ENCODE measurements around the gene CCDC183.

DNA sequence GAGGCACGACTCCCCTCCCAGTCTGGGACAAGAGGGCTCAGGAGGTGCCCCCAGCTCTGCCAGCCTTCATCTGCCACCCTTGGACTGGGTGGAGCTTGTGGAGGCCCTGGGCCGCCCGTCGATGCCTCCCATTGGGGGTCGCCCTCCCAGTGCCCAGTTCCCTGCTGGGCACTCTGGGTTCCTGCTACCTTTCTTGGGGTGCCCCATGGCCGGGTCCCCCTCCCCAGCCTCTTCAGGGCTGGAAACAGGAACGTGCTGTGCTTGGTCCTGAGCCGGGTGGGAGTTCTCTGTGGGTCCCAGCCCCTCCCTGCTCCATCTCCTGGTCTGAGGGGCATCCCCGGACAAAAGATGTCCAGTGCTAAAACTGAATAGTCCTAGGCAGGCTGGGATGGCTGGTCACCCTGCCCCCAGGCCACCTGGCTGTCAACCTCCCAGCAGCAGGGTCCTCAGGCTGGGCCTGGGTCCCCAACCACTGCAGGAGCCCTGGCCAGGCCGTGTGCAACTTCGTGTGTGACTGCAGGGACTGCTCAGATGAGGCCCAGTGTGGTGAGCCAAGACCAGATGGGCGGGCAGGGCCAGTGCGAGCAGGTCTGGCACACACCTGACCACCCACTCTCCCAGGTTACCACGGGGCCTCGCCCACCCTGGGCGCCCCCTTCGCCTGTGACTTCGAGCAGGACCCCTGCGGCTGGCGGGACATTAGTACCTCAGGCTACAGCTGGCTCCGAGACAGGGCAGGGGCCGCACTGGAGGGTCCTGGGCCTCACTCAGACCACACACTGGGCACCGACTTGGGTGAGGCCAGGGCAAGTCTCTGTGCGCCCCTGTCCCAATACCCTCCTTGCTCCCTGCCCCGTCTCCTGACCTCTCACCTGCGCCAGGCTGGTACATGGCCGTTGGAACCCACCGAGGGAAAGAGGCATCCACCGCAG, 56.8 kb downstream of the CCDC183 start:
- TF ChIP-seq, protein P1, sequence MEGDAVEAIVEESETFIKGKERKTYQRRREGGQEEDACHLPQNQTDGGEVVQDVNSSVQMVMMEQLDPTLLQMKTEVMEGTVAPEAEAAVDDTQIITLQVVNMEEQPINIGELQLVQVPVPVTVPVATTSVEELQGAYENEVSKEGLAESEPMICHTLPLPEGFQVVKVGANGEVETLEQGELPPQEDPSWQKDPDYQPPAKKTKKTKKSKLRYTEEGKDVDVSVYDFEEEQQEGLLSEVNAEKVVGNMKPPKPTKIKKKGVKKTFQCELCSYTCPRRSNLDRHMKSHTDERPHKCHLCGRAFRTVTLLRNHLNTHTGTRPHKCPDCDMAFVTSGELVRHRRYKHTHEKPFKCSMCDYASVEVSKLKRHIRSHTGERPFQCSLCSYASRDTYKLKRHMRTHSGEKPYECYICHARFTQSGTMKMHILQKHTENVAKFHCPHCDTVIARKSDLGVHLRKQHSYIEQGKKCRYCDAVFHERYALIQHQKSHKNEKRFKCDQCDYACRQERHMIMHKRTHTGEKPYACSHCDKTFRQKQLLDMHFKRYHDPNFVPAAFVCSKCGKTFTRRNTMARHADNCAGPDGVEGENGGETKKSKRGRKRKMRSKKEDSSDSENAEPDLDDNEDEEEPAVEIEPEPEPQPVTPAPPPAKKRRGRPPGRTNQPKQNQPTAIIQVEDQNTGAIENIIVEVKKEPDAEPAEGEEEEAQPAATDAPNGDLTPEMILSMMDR (IDR thresholded peaks at IDR 0.05; ENCODE audit: poor library complexity, severe bottlenecking) = no peak
- TF ChIP-seq EZH2 (IDR thresholded peaks at IDR 0.05; ENCODE audit: borderline replicate concordance, insufficient read depth, low read length, poor library complexity, severe bottlenecking) = no peak
- no peak for TF ChIP-seq RAD21 (conservative IDR thresholded peaks at IDR 0.05)
- no peak for TF ChIP-seq EP300 (conservative IDR thresholded peaks at IDR 0.05; ENCODE audit: poor library complexity, severe bottlenecking)
- TF ChIP-seq MXI1 (conservative IDR thresholded peaks at IDR 0.05; ENCODE audit: poor library complexity, severe bottlenecking) = no peak
- no peak for TF ChIP-seq TAF1 (IDR thresholded peaks at IDR 0.05; ENCODE audit: low read depth)
- TF ChIP-seq POLR2AphosphoS5 (IDR thresholded peaks at IDR 0.05) = no peak
- TF ChIP-seq SMC3 (conservative IDR thresholded peaks at IDR 0.05; ENCODE audit: poor library complexity) = no peak
- TF ChIP-seq, protein P2, sequence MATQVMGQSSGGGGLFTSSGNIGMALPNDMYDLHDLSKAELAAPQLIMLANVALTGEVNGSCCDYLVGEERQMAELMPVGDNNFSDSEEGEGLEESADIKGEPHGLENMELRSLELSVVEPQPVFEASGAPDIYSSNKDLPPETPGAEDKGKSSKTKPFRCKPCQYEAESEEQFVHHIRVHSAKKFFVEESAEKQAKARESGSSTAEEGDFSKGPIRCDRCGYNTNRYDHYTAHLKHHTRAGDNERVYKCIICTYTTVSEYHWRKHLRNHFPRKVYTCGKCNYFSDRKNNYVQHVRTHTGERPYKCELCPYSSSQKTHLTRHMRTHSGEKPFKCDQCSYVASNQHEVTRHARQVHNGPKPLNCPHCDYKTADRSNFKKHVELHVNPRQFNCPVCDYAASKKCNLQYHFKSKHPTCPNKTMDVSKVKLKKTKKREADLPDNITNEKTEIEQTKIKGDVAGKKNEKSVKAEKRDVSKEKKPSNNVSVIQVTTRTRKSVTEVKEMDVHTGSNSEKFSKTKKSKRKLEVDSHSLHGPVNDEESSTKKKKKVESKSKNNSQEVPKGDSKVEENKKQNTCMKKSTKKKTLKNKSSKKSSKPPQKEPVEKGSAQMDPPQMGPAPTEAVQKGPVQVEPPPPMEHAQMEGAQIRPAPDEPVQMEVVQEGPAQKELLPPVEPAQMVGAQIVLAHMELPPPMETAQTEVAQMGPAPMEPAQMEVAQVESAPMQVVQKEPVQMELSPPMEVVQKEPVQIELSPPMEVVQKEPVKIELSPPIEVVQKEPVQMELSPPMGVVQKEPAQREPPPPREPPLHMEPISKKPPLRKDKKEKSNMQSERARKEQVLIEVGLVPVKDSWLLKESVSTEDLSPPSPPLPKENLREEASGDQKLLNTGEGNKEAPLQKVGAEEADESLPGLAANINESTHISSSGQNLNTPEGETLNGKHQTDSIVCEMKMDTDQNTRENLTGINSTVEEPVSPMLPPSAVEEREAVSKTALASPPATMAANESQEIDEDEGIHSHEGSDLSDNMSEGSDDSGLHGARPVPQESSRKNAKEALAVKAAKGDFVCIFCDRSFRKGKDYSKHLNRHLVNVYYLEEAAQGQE (IDR thresholded peaks at IDR 0.05; ENCODE audit: borderline replicate concordance) = no peak

Data from neural cell (in vitro differentiated cells).